Mesendoderm (in vitro differentiated cells): Measurements from ENCODE around the gene CHODL.
A peak's percentile ranks its signal among the peaks of the same experiment; 100 is the strongest.

Source experiments
- DNase-seq: peaks from one replicate; pipeline ENCODE4 v3.0.0; 2013
- H2AK5ac ChIP-seq: 2 replicates; pipeline ENCODE4 v1.6.1; 2013; ENCODE audit warnings: low read length, inconsistent platforms
- H2BK120ac ChIP-seq: 2 replicates; pipeline ENCODE4 v1.6.1; 2013; ENCODE audit warnings: low read depth, mild to moderate bottlenecking, low read length, moderate library complexity, mixed read lengths
- H2BK15ac ChIP-seq: replicated peaks from 2 replicates; pipeline ENCODE4 v1.6.1; 2013; ENCODE audit warnings: low read depth, mild to moderate bottlenecking, moderate library complexity
- H2BK5ac ChIP-seq: 2 replicates; pipeline ENCODE4 v1.6.1; 2013; ENCODE audit warnings: low read length, inconsistent platforms
- H3K18ac ChIP-seq: 2 replicates; pipeline ENCODE4 v1.6.1; 2013; ENCODE audit warnings: mild to moderate bottlenecking, low read length, mixed read lengths
- H3K23ac ChIP-seq: one replicate; pipeline ENCODE4 v1.6.1; 2013; ENCODE audit warnings: low read length
- H3K27ac ChIP-seq: 2 replicates; pipeline ENCODE4 v1.5.1; 2013; ENCODE audit warnings: low read depth, mild to moderate bottlenecking, inconsistent platforms, low read length, moderate library complexity
- H3K27me3 ChIP-seq: 2 replicates; pipeline ENCODE4 v1.6.1; 2013; ENCODE audit warnings: low read length, control low read depth, mild to moderate bottlenecking, inconsistent platforms; ENCODE audit not compliant: insufficient read depth, poor library complexity
- H3K36me3 ChIP-seq: 2 replicates; pipeline ENCODE4 v1.6.1; 2013; ENCODE audit warnings: low read length, inconsistent platforms; ENCODE audit not compliant: control insufficient read depth, insufficient read depth
- H3K4ac ChIP-seq: one replicate; pipeline ENCODE4 v1.6.1; 2013; ENCODE audit warnings: low read depth, mild to moderate bottlenecking, low read length, moderate library complexity
- H3K4me1 ChIP-seq: 2 replicates; pipeline ENCODE4 v1.6.1; 2013; ENCODE audit warnings: low read depth, low read length, inconsistent platforms; ENCODE audit not compliant: control insufficient read depth
- H3K4me2 ChIP-seq: 2 replicates; pipeline ENCODE4 v1.6.1; 2013; ENCODE audit warnings: low read length
- H3K4me3 ChIP-seq: 2 replicates; pipeline ENCODE4 v1.5.1; 2013; ENCODE audit warnings: mild to moderate bottlenecking, low read length
- H3K56ac ChIP-seq: one replicate; pipeline ENCODE4 v1.6.1; 2013; ENCODE audit warnings: low read length
- H3K79me1 ChIP-seq: 2 replicates; pipeline ENCODE4 v1.6.1; 2013; ENCODE audit warnings: low read length, inconsistent platforms
- H3K79me2 ChIP-seq: 2 replicates; pipeline ENCODE4 v1.6.1; 2013; ENCODE audit warnings: mild to moderate bottlenecking, low read length; ENCODE audit not compliant: control insufficient read depth, insufficient read depth
- H3K9ac ChIP-seq: 2 replicates; pipeline ENCODE4 v1.6.1; 2013; ENCODE audit warnings: low read length, inconsistent platforms
- H4K5ac ChIP-seq: one replicate; pipeline ENCODE4 v1.6.1; 2013; ENCODE audit warnings: low read length
- H4K8ac ChIP-seq: one replicate; pipeline ENCODE4 v1.6.1; 2013; ENCODE audit warnings: low read depth, mild to moderate bottlenecking, control low read depth, low read length, moderate library complexity
- WGBS: extraction: QIAGEN DNeasy Blood & Tissue Kit; methylation state at CpG from one replicate; pipeline ENCODE4 v1.1.7; 2013; ENCODE audit warnings: low lambda C conversion rate, missing lambda C conversion rate; ENCODE audit not compliant: insufficient coverage; ENCODE audit errors: extremely low coverage; 5-methylcytosine and 5-hydroxymethylcytosine counted together

CHODL gene

GRCh38 chr21:18289876-18290275 is 45.2 kb downstream of the CHODL start:
- H4K8ac ChIP-seq = no peak overlapping the region
- H3K4me2 ChIP-seq = no peak overlapping the region
- no peak overlapping the region for H3K4ac ChIP-seq
- no CpG with 5 or more reads among the region's 2 CpGs for WGBS
- no peak overlapping the region for H4K5ac ChIP-seq
- H3K4me3 ChIP-seq = no peak overlapping the region
- H3K27ac ChIP-seq = no peak overlapping the region
- no peaks in the 10 kb centered on the region for H3K79me2 ChIP-seq
- H3K27me3 ChIP-seq = no peaks in the 10 kb centered on the region
- no peak overlapping the region for H2BK5ac ChIP-seq
- no peak overlapping the region for H2BK15ac ChIP-seq
- no peaks in the 10 kb centered on the region for H3K4me1 ChIP-seq
- no peak overlapping the region for H3K23ac ChIP-seq
- no peak overlapping the region for H2BK120ac ChIP-seq
- no peaks in the 10 kb centered on the region for H3K79me1 ChIP-seq
- no peak for DNase-seq
- H3K36me3 ChIP-seq = no peaks in the 10 kb centered on the region
- H2AK5ac ChIP-seq = no peak overlapping the region
- no peak overlapping the region for H3K56ac ChIP-seq
- no peak overlapping the region for H3K18ac ChIP-seq
- H3K9ac ChIP-seq = no peak overlapping the region

- Histone ChIP-seq H2AK5ac (no peak overlapping the region), H2BK15ac (no peak overlapping the region), H3K18ac (no peak overlapping the region), H2BK5ac (no peak overlapping the region), H4K8ac (no peak overlapping the region), H3K36me3 (no peaks in the 10 kb centered on the region), H3K79me2 (no peaks in the 10 kb centered on the region), H3K4ac (no peak overlapping the region), H4K5ac (no peak overlapping the region), H3K23ac (no peak overlapping the region), H3K56ac (no peak overlapping the region), H3K4me1 (no peaks in the 10 kb centered on the region), H3K4me2 (no peak overlapping the region), H3K27me3 (no peaks in the 10 kb centered on the region), H2BK120ac (no peak overlapping the region), H3K79me1 (no peaks in the 10 kb centered on the region), H3K27ac (no peak overlapping the region), H3K9ac (no peak overlapping the region), H3K4me3 (no peak overlapping the region)
- DNase-seq = no peak
- no CpG with 5 or more reads among the region's 9 CpGs for WGBS
Observed at GRCh38 chr21:18294100-18294499, 49.5 kb downstream of the CHODL start.

- Histone ChIP-seq H3K27ac (no peak overlapping the region), H3K27me3 (no peaks in the 10 kb centered on the region), H3K23ac (no peak overlapping the region), H2BK15ac (no peak overlapping the region), H3K9ac (no peak overlapping the region), H3K4ac (no peak overlapping the region), H3K36me3 (no peaks in the 10 kb centered on the region), H3K4me3 (no peak overlapping the region), H2AK5ac (no peak overlapping the region), H3K4me1 (no peaks in the 10 kb centered on the region), H4K5ac (no peak overlapping the region), H4K8ac (no peak overlapping the region), H3K4me2 (no peak overlapping the region), H3K56ac (no peak overlapping the region), H2BK5ac (no peak overlapping the region), H2BK120ac (no peak overlapping the region), H3K79me2 (no peaks in the 10 kb centered on the region), H3K18ac (no peak overlapping the region), H3K79me1 (no peaks in the 10 kb centered on the region)
- peak; percentile 68 for DNase-seq
- no CpG with 5 or more reads among the region's 1 CpG for WGBS
Observed at GRCh38 chr21:18298228-18298627, 53.6 kb downstream of the CHODL start.
